GM18526 (cell line): ENCODE measurements around the gene RELA.

Source experiments
- POLR2A ChIP-seq: IDR thresholded peaks from 3 replicates; pipeline ENCODE4 v1.6.1; 2011; ENCODE audit not compliant: insufficient read length; ENCODE audit errors: extremely low read depth

RELA gene

GRCh38 chr11:65625628-65626342 lies 36.9 kb downstream of the RELA start:
- TF ChIP-seq POLR2A: no peak

- no peak for TF ChIP-seq POLR2A
Measured at GRCh38 chr11:65624931-65625627, 37.6 kb downstream of the RELA start.

- no peak for TF ChIP-seq POLR2A
Measured at GRCh38 chr11:65623852-65624616, 38.7 kb downstream of the RELA start.

GRCh38 chr11:65623177-65623576 lies 39.5 kb downstream of the RELA start:
- no peak for TF ChIP-seq POLR2A

- no peak for TF ChIP-seq POLR2A
Measured at GRCh38 chr11:65622011-65622410, 40.7 kb downstream of the RELA start.

- TF ChIP-seq POLR2A: no peak
Measured at GRCh38 chr11:65621460-65621859, 41.3 kb downstream of the RELA start.

GRCh38 chr11:65620666-65621065 lies 42.0 kb downstream of the RELA start:
- no peak for TF ChIP-seq POLR2A

GRCh38 chr11:65619281-65619928 lies 43.3 kb downstream of the RELA start:
- no peak for TF ChIP-seq POLR2A

GRCh38 chr11:65618763-65619162 lies 44.0 kb downstream of the RELA start:
- TF ChIP-seq POLR2A: no peak

- no peak for TF ChIP-seq POLR2A
Measured at GRCh38 chr11:65617990-65618751, 44.5 kb downstream of the RELA start.

GRCh38 chr11:65617136-65617850 lies 45.4 kb downstream of the RELA start:
- TF ChIP-seq POLR2A: no peak

- TF ChIP-seq POLR2A: no peak
Measured at GRCh38 chr11:65616575-65617001, 46.1 kb downstream of the RELA start.

GRCh38 chr11:65615950-65616574 lies 46.7 kb downstream of the RELA start:
- TF ChIP-seq POLR2A: no peak

- peak; percentile 56 for TF ChIP-seq POLR2A
Measured at GRCh38 chr11:65615229-65615949, 47.3 kb downstream of the RELA start, which contains the start of gene PCNX3. TSS of gene PCNX3 (plus strand) at chr11:65615776. CDS start at chr11:65616312, 536 bp downstream.
